Natural killer cell (primary cell): ENCODE measurements around the gene MAP4K3. TPM values are rescaled to one million over a fixed set of nuclear protein-coding genes. Genes with fewer than 3 reads are reported as not detected.

Experiments used
- ATAC-seq, 3 donors: fragments of 150-1000 bp in 2 of 3; fragments of 200-7000 bp in 1 of 3; cut with Tn5 transposase; 1 replicate in 1 of 3; 2 replicates in 2 of 3; pipeline ENCODE4 v1.10.0; 2021; ENCODE audit warnings: mild to moderate bottlenecking in 2 of 3, moderate library complexity in 2 of 3
- DNase-seq, 2 donors: peaks; one replicate each; pipeline versions ENCODE4 v3.0.0 to v3.0.0-alpha.2; 2013 to 2021; ENCODE audit warnings: mixed read lengths in 1 of 2
- H3K27ac ChIP-seq: one replicate; pipeline ENCODE4 v1.5.1; 2013; ENCODE audit warnings: mild to moderate bottlenecking, low read length
- H3K27me3 ChIP-seq: one replicate; pipeline ENCODE4 v1.6.1; 2013; ENCODE audit warnings: low read length; ENCODE audit not compliant: control insufficient read depth, insufficient read depth
- H3K36me3 ChIP-seq: one replicate; pipeline ENCODE4 v1.6.1; 2013; ENCODE audit warnings: low read length; ENCODE audit not compliant: control insufficient read depth, insufficient read depth
- H3K4me1 ChIP-seq: one replicate; pipeline ENCODE4 v1.6.1; 2013; ENCODE audit warnings: low read length; ENCODE audit not compliant: control insufficient read depth, insufficient read depth
- H3K4me3 ChIP-seq: one replicate; pipeline ENCODE4 v1.5.1; 2013; ENCODE audit warnings: low read length
- H3K9me3 ChIP-seq: one replicate; pipeline ENCODE4 v1.6.1; 2013; ENCODE audit warnings: low read length; ENCODE audit not compliant: control insufficient read depth, insufficient read depth
- H3K27ac Mint-ChIP-seq, 2 donors: one replicate each; pipeline ENCODE4 v1.8.0; 2022; ENCODE audit warnings: mild to moderate bottlenecking in 2 of 2, mixed read lengths in 2 of 2, moderate library complexity in 1 of 2
- H3K27me3 Mint-ChIP-seq, 2 donors: one replicate each; pipeline ENCODE4 v1.8.0; 2022; ENCODE audit warnings: low read depth in 2 of 2, mixed read lengths in 2 of 2
- H3K36me3 Mint-ChIP-seq: one replicate; pipeline ENCODE4 v1.8.0; 2022; ENCODE audit warnings: mixed read lengths
- H3K4me1 Mint-ChIP-seq, 2 donors: one replicate each; pipeline ENCODE4 v1.8.0; 2022; ENCODE audit warnings: mixed read lengths in 2 of 2
- H3K4me3 Mint-ChIP-seq: one replicate; pipeline ENCODE4 v1.8.0; 2022; ENCODE audit warnings: mild to moderate bottlenecking, moderate library complexity, mixed read lengths
- H3K9me3 Mint-ChIP-seq, 2 donors: one replicate each; pipeline ENCODE4 v1.8.0; 2022; ENCODE audit warnings: mixed read lengths in 2 of 2
- CTCF ChIP-seq: fragments of 200-600 bp; IDR thresholded peaks from one replicate; pipeline ENCODE4 v1.8.0; 2022; ENCODE audit warnings: antibody characterized with exemption
- WGBS: methylation state at CpG from one replicate; pipeline ENCODE4 v1.1.7; 2013; ENCODE audit warnings: missing lambda C conversion rate; ENCODE audit not compliant: insufficient coverage; 5-methylcytosine and 5-hydroxymethylcytosine counted together
- intact Hi-C: fragments of 100-400 bp; cut with micrococcal nuclease; formaldehyde crosslinking; loops from one replicate; pipeline ENCODE4 v1.14.2; 2022
- total RNA-seq, 4 donors: library from RNA; stranded (reverse); fragments of 120-200 nt in 1 of 4; gene quantifications; one replicate each; pipeline versions ENCODE4 v1.2.3 to v1.2.4, GENCODE V29; 2013 to 2022

MAP4K3 gene
- total RNA-seq, 3 donors from 2014 or later (not counting 1 experiment from before 2014, with no cell fraction given) = 17.3 to 25.9 (median 20.3) TPM

GRCh38 chr2:39464864-39465263, 27.8 kb upstream of the MAP4K3 start:
- intact Hi-C loops = no loop called here
- Mint-ChIP-seq H3K4me3 (no peak overlapping the region), H3K36me3 (no peaks in the 10 kb centered on the region), H3K27me3 (no peaks in the 10 kb centered on the region), H3K4me1 (no peaks in the 10 kb centered on the region), H3K27ac (no peak overlapping the region), H3K9me3 (no peaks in the 10 kb centered on the region)
- Histone ChIP-seq H3K4me3 (no peak overlapping the region), H3K9me3 (no peaks in the 10 kb centered on the region), H3K36me3 (no peaks in the 10 kb centered on the region), H3K4me1 (no peaks in the 10 kb centered on the region), H3K27me3 (no peaks in the 10 kb centered on the region), H3K27ac (no peak overlapping the region)
- TF ChIP-seq CTCF = no peak
- DNase-seq (no peak), ATAC-seq (no peak)
- 33% methylated on average over 1 of the region's 1 CpG for WGBS

DNA sequence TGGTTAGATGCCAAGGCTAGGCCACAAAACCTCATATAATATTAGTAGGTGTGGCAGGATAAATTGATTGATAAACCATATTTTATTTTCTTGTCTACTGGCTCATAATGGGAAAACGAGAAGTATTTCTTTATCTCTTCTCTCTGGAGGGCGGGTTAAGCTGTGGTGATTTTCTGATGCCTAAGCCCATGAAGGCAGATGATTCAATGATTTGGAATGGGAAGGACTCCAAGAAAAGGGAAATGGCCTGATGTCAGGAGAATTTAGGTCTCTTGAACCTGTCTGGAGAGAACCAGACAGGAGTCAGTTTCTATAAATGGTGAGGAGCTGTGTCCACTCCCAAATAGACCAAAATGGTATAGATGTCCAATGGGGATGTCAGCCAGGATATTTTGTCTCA, 18.7 kb upstream of the MAP4K3 start:
- 100% methylated on average over 2 of the region's 2 CpGs for WGBS

DNA sequence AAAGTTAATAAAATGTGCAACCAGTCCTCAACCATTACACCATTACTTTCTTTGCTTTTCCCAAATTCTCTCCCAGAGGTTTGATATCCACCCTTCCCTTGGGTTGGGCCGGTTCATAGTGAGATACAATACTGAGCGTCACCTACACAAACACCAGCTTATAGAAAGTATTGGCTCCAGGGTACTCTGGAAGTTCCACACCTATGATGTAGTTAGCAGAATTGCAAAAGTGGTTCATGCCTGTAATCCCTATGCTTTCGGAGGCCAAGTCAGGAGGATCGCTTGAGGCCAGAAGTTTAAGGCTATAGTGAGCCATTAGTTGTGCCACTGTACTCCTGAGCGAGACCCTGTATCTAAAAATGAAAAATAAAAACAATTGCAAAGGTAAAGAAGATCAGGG, 15.3 kb upstream of the MAP4K3 start:
- no peak for DNase-seq
- Mint-ChIP-seq H3K9me3 (no peaks in the 10 kb centered on the region), H3K4me3 (no peak overlapping the region), H3K36me3 (no peaks in the 10 kb centered on the region), H3K27ac (no peak overlapping the region), H3K27me3 (no peaks in the 10 kb centered on the region), H3K4me1 (no peaks in the 10 kb centered on the region)
- no peak for TF ChIP-seq CTCF
- 86% methylated on average over 5 of the region's 5 CpGs for WGBS
- ATAC-seq = no peak
- no peaks in the 10 kb centered on the region for H3K9me3 ChIP-seq
- H3K36me3 ChIP-seq = no peaks in the 10 kb centered on the region
- intact Hi-C loops = no loop called here
- no peaks in the 10 kb centered on the region for H3K4me1 ChIP-seq
- H3K27me3 ChIP-seq = no peaks in the 10 kb centered on the region
- H3K4me3 ChIP-seq = no peak overlapping the region
- no peak overlapping the region for H3K27ac ChIP-seq

More for the DNA sequence above, 18.7 kb upstream of the MAP4K3 start:
- Mint-ChIP-seq H3K27me3 (no peaks in the 10 kb centered on the region), H3K4me3 (no peak overlapping the region), H3K27ac (no peak overlapping the region), H3K4me1 (no peaks in the 10 kb centered on the region), H3K9me3 (peaks cover 0 to 3% of the 10 kb centered on the region in 2 donors), H3K36me3 (peaks cover 12% of the 10 kb centered on the region)
- ATAC-seq = no peak
- Histone ChIP-seq H3K4me3 (no peak overlapping the region), H3K4me1 (no peaks in the 10 kb centered on the region), H3K36me3 (no peaks in the 10 kb centered on the region), H3K27me3 (no peaks in the 10 kb centered on the region), H3K27ac (no peak overlapping the region), H3K9me3 (no peaks in the 10 kb centered on the region)
- TF ChIP-seq CTCF = no peak
- intact Hi-C loops = no loop called here
- DNase-seq = no peak

DNA sequence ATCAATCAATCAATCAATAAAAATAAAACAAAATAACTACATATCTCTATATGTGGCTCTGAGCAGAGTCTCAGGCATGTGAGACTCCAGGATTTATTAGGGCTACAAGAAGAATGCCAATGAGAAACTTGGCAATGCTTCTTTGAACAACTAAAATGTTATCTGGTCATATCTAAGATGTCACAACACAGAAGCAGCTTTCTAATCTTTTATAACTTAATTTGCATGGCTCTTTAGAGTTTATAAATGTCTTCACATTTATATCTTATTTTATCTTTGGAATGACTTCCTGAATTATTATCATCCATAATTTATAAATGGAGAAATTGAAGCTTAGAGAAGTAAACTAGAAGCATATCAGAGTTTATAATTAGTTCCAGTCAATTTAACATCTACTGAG, 14.9 kb upstream of the MAP4K3 start:
- ATAC-seq (no peak), DNase-seq (no peak)
- Histone ChIP-seq H3K9me3 (no peaks in the 10 kb centered on the region), H3K4me1 (no peaks in the 10 kb centered on the region), H3K27me3 (no peaks in the 10 kb centered on the region), H3K36me3 (no peaks in the 10 kb centered on the region), H3K4me3 (no peak overlapping the region), H3K27ac (no peak overlapping the region)
- no peaks in the 10 kb centered on the region for H3K9me3 Mint-ChIP-seq
- no peaks in the 10 kb centered on the region for H3K4me1 Mint-ChIP-seq
- no peak overlapping the region for H3K27ac Mint-ChIP-seq
- no peak for TF ChIP-seq CTCF
- no peak overlapping the region for H3K4me3 Mint-ChIP-seq
- no peaks in the 10 kb centered on the region for H3K36me3 Mint-ChIP-seq
- intact Hi-C loops = no loop called here
- no peaks in the 10 kb centered on the region for H3K27me3 Mint-ChIP-seq
